Measurements from ENCODE around the gene AUTS2.

- TF ChIP-seq, protein P1, sequence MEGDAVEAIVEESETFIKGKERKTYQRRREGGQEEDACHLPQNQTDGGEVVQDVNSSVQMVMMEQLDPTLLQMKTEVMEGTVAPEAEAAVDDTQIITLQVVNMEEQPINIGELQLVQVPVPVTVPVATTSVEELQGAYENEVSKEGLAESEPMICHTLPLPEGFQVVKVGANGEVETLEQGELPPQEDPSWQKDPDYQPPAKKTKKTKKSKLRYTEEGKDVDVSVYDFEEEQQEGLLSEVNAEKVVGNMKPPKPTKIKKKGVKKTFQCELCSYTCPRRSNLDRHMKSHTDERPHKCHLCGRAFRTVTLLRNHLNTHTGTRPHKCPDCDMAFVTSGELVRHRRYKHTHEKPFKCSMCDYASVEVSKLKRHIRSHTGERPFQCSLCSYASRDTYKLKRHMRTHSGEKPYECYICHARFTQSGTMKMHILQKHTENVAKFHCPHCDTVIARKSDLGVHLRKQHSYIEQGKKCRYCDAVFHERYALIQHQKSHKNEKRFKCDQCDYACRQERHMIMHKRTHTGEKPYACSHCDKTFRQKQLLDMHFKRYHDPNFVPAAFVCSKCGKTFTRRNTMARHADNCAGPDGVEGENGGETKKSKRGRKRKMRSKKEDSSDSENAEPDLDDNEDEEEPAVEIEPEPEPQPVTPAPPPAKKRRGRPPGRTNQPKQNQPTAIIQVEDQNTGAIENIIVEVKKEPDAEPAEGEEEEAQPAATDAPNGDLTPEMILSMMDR (conservative IDR thresholded peaks at IDR 0.05; ENCODE audit: low read depth in 2 of 2): no peak
- TF ChIP-seq, protein P2, sequence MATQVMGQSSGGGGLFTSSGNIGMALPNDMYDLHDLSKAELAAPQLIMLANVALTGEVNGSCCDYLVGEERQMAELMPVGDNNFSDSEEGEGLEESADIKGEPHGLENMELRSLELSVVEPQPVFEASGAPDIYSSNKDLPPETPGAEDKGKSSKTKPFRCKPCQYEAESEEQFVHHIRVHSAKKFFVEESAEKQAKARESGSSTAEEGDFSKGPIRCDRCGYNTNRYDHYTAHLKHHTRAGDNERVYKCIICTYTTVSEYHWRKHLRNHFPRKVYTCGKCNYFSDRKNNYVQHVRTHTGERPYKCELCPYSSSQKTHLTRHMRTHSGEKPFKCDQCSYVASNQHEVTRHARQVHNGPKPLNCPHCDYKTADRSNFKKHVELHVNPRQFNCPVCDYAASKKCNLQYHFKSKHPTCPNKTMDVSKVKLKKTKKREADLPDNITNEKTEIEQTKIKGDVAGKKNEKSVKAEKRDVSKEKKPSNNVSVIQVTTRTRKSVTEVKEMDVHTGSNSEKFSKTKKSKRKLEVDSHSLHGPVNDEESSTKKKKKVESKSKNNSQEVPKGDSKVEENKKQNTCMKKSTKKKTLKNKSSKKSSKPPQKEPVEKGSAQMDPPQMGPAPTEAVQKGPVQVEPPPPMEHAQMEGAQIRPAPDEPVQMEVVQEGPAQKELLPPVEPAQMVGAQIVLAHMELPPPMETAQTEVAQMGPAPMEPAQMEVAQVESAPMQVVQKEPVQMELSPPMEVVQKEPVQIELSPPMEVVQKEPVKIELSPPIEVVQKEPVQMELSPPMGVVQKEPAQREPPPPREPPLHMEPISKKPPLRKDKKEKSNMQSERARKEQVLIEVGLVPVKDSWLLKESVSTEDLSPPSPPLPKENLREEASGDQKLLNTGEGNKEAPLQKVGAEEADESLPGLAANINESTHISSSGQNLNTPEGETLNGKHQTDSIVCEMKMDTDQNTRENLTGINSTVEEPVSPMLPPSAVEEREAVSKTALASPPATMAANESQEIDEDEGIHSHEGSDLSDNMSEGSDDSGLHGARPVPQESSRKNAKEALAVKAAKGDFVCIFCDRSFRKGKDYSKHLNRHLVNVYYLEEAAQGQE (IDR thresholded peaks at IDR 0.05; ENCODE audit: unreplicated experiment): no peak
Measured at GRCh38 chr7:70208236-70209063, 610.2 kb downstream of the AUTS2 start.

Measured in GM23338 (cell line).